GM18499 (cell line): ENCODE measurements around the gene RGS11.
A peak's percentile ranks its signal among the peaks of the same experiment; 100 is the strongest.
"Not testable (repeated sequence)": the region's sequence is repeated elsewhere in the genome, so short reads cannot be mapped to it uniquely, and the experiment has no call there.

Experiments used
- ATAC-seq: cut with Tn5 transposase; IDR thresholded peaks from one replicate; pipeline ENCODE4 v1.9.1; 2021; ENCODE audit warnings: moderate number of reproducible peaks; ENCODE audit not compliant: insufficient read depth, unreplicated experiment

RGS11 gene

DNA sequence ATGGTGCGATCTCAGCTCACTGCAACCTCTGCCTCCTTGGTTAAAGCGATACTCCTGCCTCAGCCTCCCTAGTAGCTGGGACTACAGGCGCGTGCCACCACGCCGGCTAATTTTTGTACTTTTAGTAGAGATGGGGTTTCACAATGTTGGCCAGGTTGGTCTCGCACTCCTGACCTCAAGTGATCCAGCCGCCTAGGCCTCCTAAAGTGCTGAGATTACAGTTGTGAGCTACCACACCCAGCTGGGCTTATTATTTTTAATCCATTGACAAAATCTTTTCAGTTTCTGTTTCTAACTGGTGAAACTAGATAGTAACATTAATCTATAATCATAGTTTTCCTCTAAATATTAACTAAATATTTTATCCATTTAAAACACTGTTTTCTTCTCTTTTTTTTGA lies 35.2 kb downstream of the RGS11 start:
- no peak for ATAC-seq

- no peak for ATAC-seq
These were observed 35.8 kb downstream of the RGS11 start for GRCh38 chr16:239948-240277.

DNA sequence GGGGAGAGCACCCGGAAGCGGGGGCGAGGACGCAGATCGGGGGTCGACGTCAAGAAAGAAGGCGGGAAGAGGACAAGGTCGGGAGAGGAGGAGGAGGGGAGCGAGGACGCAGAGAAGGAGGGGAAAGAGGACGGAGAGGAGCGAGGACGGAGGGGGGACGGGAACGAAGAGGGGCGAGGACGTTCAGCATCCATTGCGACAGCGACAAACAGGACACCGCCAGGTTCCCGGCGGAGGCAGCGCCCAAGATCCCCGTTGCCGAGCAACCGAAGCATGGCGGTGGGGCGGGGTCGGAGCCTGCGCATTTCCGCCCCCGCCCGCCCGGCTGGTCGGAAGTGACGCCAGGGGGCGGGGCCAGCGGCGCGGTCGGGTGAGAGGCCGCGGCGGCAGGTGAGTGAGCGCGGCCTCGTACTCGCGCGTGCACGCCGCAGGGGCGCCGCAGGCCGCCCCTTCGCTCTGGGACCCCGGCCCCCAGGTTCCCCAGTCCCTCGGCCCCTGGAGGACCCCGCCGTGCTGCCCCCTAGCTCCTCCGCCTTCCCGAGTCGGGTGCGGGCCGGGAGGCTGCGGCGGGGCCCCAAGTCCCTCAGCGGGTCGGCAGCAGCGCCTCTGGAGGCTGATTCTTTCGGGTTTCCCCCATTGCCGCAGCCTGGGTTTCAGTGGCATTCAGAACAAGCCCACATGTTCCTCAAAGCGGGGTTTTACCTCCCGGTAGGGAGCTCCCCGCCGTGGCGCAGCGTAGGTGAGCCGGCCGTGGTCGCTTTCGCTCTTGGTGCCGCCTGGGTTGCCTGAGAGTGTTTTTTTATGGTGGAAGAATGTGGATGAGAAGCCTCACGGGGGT lies 41.1 kb downstream of the RGS11 start, which contains the start of gene FAM234A:
Gene FAM234A, plus strand, starts transcription at position 354 of the 838 bp plus-strand sequence. CDS start 19,593 bp downstream, outside the sequence.
- ATAC-seq = peak; percentile 61

DNA sequence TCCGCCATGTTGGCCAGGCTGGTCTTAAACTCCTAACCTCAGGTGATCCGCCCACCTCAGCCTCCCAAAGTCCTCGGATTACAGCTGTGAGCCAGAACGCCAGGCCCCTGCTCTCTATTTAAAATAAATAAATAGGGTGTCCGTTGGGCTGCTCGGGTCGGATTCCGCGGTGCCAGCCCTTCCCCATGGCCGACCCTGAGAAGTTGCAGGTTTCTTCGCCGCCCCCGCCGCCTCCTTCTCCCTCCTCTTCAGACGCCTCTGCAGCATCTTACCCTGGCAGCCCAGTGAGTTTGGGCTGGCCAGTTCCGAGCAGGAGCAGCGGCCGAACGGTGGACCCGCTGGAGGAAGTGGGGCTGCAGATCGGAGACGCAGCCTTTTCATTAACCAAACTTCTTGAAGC lies 44.8 kb downstream of the RGS11 start:
- ATAC-seq = no peak

DNA sequence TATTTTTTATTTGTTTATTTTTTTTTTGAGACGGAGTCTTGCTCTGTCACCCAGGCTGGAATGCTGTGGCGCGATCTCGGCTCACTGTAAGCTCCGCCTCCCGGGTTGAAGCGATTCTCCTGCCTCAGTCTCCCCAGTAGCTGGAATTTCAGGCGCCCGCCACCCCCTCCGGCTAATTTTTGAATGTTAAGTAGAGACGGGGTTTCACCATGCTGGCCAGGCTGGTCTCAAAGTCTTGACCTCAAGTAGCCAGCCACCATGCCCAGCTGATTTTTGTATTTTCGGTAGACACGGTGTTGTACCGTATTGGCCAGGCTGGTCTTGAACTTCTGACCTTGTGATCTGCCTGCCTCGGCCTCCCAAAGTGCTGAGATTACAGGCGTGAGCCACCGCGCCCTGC lies 45.4 kb downstream of the RGS11 start:
- not testable (repeated sequence) for ATAC-seq

- no peak for ATAC-seq
These were observed 45.9 kb downstream of the RGS11 start for GRCh38 chr16:229731-230281.

DNA sequence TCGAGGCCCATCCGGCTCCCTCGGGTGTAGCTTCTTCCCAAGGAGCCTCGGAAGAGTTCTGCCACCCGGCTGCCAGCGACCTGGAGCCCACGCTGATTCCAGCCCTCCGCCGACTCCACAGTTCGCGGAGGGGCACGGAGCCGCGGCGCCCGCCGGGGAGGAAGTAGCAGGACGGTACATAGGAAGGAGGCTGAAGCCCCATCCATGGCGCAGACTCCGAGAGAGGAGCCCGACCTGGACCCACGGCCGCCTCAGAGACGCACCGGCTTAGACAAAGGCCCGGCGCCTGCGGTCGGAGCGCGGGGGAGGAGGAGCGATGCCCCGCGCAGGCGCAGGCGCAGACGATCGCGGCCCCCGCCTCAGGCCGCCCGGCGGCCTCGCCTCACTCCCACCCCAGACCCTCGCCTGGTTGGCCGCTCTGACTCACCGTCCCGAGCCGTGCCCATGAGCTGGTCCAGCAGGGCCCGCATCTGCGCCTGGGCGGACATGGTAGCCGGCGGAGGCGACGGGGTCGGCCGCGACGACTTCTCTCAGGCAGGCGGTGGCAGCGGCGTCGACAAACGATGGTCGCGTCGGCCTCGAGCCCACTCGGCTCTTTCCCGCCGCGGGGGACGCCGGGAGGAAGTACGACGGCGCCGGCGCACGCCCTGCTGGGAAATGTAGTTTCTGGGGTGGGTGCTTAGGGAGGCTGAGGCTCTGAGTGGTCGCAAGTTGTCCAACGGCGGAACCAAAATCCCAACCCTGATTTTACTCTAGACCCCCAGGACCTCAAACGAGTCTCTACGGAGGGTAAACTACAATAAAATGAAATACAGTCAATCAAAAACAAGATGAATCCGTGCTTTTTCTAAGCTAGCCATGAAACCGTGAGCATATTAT lies 46.7 kb downstream of the RGS11 start, which contains the start of gene LUC7L:
Gene LUC7L, minus strand, starts transcription at position 598 of the 879 bp plus-strand sequence. Its CDS starts 110 bp downstream, at position 488.
- no peak for ATAC-seq

DNA sequence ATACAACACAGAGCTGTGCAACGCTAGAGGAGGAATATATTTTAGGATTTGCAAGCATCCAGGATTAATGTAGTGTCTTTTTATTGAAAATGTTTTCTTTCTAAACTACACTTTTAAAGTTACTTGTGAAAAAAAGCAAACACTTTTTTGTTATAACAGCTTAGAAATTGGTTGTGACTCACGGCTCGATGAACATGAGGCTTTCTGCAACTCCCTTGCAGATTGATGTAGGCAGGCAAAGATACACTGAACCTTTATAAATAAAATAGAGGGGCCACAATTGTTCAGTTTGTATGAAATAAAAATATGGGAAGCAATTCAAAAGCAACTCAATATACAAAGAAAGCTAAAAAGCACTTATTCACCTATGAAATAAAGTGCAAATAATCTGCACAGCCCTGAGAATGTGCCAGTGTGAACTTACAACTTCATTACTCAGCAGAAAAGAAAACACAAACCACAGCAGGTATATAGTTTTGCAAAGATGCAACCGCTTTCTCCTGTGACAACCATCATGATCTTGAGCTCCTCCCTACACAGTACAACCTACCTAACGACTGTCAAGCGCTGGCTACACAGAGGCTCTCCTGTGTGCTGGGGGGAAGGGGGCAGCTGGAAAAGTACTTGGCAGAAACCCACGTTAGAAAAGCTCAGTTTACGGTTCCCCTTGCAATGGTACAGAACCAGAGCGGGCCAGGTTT lies 47.4 kb downstream of the RGS11 start:
- no peak for ATAC-seq

DNA sequence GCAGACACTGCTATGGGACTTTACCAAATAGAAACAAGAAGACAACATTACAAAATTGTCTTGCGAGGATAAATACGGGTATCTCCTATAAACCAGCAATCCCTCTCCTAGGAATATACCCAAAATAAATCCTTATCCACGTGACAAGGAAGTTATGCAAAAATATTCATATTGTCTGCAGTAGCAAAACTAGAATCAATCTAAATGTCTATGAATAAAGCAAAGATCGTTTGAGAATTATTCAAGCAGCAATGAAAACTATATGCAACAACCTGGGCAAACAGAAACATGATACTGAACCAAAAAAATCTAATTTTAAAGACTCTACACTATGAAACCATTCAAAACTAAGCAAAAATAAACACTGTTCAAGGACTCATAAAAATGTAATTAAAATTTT lies 55.7 kb downstream of the RGS11 start:
- no peak for ATAC-seq
